Stimulated activated CD8-positive, alpha-beta memory T cell treated with anti-CD3 and anti-CD28 coated beads, Interleukin-7, amount 100 ng/mL, for 24 hours (primary cell): ENCODE measurements around the gene HPX.
"Not testable (repeated sequence)": the region's sequence is repeated elsewhere in the genome, so short reads cannot be mapped to it uniquely, and the experiment has no call there.

Experiments
- DNase-seq: peaks from one replicate; pipeline ENCODE4 v3.0.0-alpha.2; 2020; ENCODE audit warnings: low read depth

HPX gene

DNA sequence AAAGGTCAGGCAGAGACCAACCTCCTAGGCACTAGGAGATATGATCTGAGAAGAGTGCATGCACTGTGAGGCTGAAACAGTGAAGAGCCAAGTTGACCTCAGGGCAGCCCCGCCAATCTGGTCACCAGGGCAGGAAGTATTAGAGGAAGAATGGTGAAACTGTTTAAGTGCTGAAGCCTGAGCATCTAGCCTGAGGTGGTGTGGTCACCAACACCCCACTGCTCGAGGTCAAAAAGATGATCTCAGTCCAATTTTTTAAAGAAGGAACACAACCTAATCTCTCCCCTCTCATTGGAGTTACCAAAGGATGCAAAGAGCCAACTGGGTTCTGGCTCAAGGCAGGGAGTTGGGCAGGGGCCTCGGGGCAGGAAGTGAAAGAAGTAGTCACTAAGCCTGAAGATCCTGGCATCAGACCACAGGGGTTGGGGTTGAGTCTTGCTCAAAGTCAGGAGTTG is 25.9 kb downstream of the HPX start:
- DNase-seq: no peak

DNA sequence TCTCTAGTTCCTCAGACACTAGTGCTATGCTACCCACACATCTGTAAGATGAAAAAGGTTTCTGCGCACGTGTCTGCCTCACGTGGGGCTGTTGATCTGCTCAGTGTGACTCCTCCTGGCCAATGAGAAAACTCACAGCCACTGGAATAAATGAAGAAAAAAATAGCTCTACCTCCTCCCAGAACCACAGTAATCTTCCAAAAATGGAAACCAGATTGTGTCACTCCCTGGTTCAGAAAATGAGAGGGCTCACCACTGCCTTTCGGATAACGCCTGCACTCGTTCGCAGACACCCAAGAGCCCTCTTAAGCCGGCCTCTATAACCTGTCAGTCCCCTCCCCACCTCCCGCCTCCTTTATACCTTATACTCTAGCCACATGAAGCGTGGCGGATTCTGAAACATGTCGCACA is 27.0 kb downstream of the HPX start:
- DNase-seq: no peak

- no peak for DNase-seq
Measured at GRCh38 chr11:6411594-6412031, 29.2 kb downstream of the HPX start.

DNA sequence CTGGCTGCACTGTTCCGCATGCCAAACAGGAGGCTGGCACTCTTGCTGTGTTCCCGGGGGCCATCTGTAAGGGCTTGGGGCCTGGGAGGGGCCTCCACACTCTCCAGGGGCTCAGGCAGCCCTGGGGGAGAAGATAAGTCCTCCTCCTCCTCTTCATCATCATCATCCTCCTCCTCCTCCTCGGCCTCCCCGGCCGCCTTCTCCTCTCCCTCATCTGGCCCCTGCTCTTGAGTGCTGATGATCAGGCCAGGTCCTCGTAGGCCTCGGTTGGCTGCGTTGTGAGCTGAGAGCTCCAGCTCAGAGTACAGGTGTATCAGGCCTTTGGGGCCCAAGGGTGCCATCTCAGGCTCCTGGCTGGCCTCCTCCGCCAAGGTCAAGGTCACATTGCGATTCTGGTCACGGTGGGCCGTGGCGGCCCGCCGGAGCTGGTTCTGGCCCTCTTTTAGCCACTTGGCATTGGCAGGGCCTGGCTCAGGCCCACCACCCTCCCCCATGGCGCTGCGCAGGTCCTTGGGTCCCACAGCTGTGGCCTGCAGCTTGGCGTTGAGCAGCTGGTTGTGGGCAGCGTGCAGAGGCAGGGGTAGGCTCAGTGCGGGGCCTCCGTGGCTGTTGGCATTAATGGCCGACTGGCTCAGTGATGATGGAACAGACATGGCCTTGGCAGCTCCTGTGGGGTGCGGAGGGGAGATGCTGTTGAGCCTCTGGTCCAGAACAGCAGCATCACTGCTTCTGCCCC is 29.9 kb downstream of the HPX start:
- no peak for DNase-seq

DNA sequence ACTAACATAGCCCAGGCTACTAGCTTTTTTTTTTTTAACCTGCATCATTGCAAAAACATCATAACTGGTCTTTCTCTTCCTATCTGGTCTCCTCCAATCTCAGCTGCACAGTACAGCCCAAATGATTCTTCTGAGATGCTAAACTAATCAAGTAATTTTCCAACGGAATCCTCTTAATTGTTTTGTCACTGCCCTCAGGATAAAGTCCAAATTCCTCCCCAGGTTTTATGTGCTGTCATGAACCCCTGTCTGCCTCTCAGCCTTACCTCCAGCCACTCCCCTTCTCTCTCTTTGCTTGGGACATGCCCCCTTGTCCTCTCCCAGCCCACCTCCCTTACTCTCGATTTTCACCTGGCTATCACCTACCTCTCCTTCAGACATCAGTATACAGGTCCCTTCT is 34.4 kb downstream of the HPX start:
- DNase-seq: no peak

- DNase-seq: no peak
Measured at GRCh38 chr11:6405846-6406245, 34.9 kb downstream of the HPX start.

DNA sequence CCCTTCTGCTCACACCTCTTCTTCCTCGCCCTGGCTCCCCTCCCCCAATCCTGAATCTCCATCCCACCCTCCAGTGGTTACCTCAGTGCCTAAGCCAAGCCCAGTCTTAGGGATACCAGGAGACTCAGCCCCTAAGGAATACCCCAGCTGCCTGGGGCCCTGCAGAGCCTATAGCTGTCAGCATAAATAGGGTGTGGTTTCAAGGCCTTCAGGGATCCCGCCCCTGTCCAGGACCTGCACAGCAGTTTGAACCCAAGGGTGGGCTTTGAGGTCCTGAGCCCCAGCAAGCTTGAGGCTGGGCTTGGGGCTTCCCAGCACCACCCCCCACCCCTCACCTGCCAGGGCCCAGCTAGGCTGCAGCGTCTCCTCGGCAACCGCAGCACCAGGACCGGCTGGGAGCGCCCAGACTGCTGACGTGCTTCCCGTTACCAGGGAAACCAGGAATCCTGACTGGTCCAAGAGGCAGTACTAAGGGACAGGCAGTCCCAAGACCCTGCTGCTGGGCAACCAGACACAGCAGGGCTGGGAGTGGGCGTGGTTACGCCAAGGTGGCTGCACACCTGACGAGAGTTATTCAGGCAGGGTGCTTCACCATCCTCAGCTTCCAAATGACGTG is 35.6 kb downstream of the HPX start:
- no peak for DNase-seq

DNA sequence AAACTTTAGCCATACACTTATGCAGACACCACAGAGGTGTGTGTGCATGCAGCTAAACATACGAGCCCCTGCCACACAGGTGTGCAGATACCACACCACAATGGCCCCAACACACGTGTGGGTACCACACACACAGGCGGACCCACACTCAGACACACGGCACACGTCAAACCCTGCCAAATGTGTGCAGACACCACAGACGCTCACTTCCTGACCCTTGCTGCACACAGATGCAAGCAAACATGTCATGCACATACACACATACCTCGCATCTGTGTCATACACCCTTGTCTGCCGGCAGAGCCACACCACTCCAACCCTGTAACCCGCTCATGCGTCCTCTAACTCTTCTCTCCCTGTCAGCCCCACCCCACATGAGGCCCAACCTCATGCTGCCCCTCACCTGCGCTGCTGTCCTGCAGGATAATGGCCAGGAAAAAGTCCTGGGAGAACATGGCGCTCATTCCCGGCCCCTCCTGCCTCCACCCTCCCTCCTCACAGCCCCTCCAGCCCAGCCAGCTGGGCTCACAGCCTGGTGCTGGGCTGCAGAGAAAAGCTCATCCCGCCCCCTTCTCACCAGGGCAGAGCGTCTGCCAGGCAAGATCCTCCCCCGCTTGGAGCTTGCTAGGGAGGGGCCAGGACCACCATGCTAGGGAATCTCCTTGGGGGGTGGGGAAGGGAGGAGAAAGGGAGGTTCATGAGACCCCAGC is 36.3 kb downstream of the HPX start:
- no peak for DNase-seq

GRCh38 chr11:6403539-6403938 is 37.2 kb downstream of the HPX start:
- no peak for DNase-seq

- DNase-seq: no peak
Measured at GRCh38 chr11:6402561-6402981, 38.2 kb downstream of the HPX start.

DNA sequence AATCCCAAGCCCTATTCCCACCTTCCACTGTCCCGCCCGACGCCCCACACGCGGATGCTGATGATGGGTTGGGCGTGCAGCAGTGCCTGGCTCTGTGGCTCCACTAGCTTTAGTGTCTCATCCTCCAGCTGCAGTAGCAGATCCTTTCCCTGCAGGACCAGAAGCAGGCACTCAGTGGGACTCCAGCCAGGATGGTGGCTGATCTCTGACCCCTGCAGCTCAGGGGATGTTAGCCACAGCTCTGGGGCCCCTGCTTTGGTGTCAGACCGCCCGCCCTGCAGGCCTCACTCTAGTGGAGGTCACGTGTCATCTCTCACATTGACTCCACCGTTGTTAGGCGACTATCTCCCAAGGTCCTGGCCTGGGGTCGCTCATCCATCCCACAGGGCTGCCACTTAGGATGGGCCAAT is 38.7 kb downstream of the HPX start:
- no peak for DNase-seq

DNA sequence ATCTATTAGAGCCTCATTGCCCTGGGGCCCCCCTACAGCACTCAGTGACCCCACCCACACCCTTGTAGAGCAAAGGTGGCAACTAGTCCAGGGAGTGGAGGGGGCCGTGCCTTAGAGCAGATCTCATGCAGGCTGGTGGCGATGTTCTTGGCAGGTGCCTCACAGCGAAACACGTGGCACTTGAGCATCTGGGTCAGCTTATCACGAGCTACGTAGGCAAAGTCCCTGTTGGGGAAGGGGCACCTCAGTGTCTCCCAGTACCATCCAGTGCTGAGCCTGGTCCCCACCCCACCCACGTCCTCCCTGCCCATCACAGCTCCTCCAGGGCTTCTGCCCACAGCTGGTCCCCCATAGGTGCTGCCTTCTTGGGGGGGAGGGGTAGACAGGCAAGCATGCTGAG is 39.3 kb downstream of the HPX start:
- no peak for DNase-seq

- DNase-seq: no peak
Measured at GRCh38 chr11:6400431-6401345, 40.1 kb downstream of the HPX start.

GRCh38 chr11:6397636-6398035 is 43.2 kb downstream of the HPX start:
- DNase-seq: no peak

- no peak for DNase-seq
Measured at GRCh38 chr11:6397156-6397555, 43.6 kb downstream of the HPX start.

GRCh38 chr11:6395470-6396060 is 45.2 kb downstream of the HPX start:
- DNase-seq: no peak

DNA sequence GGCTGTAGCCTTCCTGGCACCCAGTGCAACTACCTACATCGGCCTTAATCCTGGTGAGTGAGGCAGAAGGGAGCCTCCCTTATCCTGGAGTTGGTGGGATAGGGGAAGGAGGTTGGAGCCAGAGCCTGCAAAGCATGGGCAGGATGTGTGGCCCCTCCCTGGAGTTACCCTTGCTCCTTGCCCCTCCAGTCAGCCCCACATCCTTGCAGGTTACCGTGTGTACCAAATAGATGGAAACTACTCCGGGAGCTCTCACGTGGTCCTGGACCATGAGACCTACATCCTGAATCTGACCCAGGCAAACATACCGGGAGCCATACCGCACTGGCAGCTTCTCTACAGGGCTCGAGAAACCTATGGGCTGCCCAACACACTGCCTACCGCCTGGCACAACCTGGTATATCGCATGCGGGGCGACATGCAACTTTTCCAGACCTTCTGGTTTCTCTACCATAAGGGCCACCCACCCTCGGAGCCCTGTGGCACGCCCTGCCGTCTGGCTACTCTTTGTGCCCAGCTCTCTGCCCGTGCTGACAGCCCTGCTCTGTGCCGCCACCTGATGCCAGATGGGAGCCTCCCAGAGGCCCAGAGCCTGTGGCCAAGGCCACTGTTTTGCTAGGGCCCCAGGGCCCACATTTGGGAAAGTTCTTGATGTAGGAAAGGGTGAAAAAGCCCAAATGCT is 46.7 kb downstream of the HPX start:
- DNase-seq: no peak

GRCh38 chr11:6392251-6392650 is 48.5 kb downstream of the HPX start:
- DNase-seq: not testable (repeated sequence)

DNA sequence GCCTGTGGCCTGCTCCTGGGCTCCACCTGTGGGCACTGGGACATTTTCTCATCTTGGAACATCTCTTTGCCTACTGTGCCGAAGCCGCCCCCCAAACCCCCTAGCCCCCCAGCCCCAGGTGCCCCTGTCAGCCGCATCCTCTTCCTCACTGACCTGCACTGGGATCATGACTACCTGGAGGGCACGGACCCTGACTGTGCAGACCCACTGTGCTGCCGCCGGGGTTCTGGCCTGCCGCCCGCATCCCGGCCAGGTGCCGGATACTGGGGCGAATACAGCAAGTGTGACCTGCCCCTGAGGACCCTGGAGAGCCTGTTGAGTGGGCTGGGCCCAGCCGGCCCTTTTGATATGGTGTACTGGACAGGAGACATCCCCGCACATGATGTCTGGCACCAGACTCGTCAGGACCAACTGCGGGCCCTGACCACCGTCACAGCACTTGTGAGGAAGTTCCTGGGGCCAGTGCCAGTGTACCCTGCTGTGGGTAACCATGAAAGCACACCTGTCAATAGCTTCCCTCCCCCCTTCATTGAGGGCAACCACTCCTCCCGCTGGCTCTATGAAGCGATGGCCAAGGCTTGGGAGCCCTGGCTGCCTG is 49.2 kb downstream of the HPX start:
- DNase-seq: no peak

GRCh38 chr11:6390718-6391469 is 49.9 kb downstream of the HPX start:
- DNase-seq: no peak
